ENCODE measurements around the gene RIN2.

The RIN2 gene

GRCh38 chr20:19768325-19768842 is 10.3 kb downstream of the RIN2 start:
- no peak for DNase-seq

DNA sequence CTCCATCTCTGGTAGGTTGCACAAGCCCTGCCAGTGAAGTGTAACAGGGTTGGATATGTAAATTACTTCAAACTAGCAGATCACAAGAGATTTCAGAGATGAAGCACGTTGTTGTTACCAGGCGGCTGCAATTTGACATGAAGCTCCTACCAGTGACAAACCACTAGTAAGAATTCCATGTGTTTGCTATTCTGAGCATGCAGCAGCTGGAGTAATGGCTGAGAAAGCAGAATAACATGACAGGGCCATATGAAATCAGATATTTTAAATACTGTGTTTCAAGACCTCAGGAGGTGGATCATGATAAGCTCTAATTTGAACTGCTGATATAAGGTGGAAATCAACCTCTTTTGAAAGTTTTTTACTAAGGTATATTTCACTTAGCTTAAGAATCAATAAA is 11.4 kb downstream of the RIN2 start:
- DNase-seq: no peak

DNA sequence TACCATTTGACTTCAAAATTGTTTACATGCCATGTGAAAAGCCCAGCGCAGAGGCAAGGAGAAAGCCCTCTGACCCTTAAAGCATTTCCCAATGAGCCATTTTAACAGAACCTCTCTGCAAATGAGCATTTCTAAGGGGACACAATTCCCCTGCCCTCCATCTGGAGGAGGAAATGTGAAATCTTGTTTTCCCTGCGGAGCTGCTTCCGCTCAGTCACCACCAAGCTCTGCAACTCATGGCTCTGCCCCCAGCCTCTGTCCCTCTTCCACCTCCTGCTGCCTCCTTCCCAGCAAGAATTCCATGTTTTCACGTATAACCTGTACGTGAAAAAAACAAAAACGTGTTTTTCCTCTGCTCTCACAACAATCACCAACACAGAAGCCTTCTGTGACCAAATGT is 12.3 kb downstream of the RIN2 start:
- DNase-seq: no peak

GRCh38 chr20:19771031-19771430 is 13.0 kb downstream of the RIN2 start:
- DNase-seq: no peak

GRCh38 chr20:19773471-19773870 is 15.4 kb downstream of the RIN2 start:
- DNase-seq: no peak

DNA sequence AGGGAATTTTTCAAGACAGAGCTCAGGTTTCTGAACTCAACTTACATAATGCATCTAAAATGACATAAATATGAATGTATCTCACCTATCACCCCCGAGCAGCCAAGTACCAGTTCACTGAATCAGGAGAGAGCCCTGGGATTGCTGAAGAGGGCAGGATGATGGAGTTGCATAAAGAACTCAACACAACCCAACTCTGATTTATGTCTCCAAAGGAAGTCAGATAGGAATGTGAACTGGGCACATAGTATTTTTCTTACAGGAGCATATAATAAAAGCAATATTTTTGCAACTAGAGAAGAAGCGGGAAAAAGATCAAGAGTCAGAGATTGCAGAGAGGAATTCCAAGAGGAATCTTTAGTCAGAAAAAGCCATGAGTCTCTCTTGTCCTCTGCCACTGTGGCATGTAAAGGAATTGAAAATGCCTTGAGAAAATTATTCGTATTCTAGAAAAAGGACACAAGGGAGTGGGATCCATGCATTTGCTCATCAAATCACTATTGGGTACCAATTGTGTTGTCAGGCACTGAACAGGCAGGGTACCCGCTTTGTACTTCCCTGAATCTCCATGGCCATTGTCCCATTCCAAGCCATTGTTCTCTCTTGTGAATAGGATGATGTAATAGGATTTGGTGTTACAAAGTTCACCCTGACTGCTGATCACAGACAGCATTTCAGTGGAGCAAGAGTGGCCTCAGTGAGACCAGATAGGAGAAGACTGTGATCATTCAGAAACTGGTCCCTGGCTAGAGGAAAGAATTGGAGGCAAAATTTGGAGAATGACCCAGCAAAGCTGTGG is 16.3 kb downstream of the RIN2 start:
- DNase-seq: no peak

DNA sequence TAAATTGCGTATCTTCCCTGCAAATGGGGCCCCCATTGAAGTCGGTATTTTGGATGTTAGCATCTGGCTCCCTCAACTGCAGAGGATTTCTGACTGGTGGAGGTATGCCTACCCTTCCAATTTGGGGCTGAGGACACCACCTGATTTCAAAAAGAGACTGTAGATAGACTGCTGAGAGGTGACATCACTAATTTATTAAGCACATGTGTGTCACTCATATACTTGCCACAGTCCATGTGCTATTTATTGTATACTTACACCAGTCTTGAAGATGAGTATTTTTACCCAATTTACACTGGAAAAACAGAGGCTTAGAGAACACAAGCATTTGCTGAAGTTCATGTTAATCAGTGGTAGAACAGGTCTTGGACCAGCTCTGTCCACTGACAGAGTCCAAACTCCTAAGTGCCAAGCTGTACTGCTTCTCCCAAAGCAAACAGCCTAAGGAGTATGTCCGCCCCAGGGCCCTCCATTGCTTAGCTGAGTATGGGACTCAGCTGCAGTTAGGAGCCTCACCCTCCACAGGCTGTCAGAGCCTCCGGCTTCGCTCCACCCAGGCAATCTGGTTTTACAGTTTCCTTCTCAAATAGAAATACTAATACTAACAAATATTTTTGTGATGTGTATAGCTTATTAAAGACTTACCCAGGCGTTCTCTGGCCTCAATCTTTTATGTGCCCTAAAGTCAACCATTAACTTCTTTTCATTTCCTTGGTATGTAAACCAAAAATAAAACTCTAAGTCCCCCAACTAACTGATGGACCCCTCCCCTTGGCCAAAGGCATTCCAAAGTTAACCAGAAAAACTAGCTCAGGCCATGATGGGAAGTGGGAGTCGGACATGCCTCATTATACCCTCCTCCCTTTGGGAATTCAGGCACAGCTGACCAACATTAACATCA is 17.5 kb downstream of the RIN2 start:
- DNase-seq: no peak

- no peak for DNase-seq
These were observed 19.3 kb downstream of the RIN2 start for GRCh38 chr20:19777315-19777714.

- no peak for DNase-seq
These were observed 19.9 kb downstream of the RIN2 start for GRCh38 chr20:19777981-19778380.

GRCh38 chr20:19778404-19778803 is 20.3 kb downstream of the RIN2 start:
- no peak for DNase-seq

DNA sequence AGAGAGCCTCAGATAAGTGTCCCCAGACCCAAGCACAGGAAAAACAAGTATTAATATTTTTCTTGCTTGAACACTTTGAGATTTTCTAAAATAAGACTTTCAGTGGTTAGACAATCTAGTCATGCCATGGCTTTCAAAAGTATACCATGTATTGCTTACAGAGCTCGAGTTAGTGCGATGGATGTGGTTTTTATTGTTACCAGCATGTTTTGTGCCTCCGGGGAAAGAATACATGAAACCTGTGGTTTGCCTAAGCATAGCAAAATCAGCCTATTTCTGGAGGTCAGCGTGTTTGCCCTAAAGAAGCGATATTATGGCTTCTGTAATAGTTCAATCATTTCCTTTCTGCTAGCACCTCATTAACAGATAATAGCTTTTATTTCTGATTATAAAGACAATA is 21.6 kb downstream of the RIN2 start:
- no peak for DNase-seq

- DNase-seq: no peak
These were observed 22.2 kb downstream of the RIN2 start for GRCh38 chr20:19780261-19780660.

DNA sequence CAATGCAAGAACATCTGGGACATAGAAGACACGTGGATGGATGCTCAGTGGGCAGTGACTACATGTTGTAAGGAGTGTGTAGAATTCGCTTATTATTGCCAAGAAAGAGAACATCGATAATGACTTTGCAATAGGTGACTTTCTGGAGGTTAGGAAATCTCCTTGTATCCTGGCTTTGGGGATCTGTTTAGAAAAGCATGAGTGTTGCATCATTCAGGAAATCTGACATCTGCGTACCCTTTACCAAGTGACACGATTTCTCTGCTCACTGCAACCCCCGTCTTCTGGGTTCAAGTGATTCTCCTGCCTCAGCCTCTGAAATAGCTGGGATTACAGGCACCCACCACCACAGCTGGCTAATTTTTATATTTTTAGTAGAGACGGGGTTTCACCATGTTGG is 23.2 kb downstream of the RIN2 start:
- no peak for DNase-seq

- no peak for DNase-seq
These were observed 24.6 kb downstream of the RIN2 start for GRCh38 chr20:19782669-19783068.

DNA sequence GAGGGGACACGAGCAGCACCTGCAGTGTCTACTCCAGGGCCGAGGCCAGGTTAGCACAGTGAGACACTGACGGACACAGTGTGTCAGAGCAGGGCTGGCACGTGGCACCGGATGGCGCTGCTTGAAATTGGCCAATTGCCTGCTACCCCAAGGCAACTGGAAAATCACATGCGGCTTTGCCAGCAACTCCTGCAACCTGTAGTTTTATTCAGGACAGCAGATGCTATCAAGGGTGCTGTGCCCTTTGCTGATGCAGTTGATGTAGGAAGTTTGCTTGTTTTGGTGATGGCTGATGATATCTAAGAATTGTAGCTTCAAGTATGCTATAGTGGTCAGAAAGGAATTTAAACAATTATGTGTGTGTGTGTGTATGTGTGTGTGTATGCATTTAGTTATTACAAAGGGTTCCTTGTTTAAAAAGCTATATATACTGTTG is 25.9 kb downstream of the RIN2 start:
- no peak for DNase-seq

GRCh38 chr20:19784511-19785172 is 26.6 kb downstream of the RIN2 start:
- DNase-seq: peak; percentile 66

DNA sequence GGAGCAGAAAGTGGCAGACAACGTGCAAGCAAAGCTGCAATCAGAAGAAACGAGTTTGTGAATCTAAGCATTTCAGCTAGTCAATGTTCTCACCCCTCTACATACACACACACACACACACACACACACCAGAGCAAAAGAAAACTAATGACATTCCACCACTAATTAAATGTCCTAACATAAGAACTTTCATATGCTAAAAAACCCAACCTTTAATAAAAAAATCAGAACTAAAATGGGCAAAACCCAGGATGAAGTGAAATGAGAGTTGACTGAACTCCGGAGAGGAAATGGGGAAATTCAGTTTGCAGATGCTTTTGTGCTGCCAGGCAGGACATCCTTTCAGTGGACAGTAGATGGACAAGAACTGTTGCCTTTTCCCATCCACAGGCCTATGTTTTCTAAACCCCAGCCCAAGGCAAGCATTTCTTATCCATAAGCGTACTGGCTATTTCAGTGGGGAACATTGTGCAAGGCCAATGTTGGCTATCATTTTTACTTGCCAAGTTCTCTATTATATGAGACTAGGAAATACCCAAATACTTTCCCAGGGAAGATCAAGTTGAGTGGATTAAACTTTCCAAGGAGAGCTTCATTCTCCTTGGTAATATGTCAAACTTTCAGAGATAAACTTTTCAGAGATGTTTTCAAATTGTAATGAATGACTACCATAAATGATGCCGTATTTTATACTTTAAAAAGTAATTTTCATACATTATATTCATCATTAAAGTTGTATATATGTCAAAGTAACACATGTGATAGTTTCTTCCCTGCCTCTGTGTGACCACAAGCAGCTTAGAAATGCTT is 27.3 kb downstream of the RIN2 start:
- DNase-seq: no peak

GRCh38 chr20:19785983-19786285 is 27.9 kb downstream of the RIN2 start:
- no peak for DNase-seq

GRCh38 chr20:19786311-19786710 is 28.3 kb downstream of the RIN2 start:
- no peak for DNase-seq

GRCh38 chr20:19787366-19787765 is 29.3 kb downstream of the RIN2 start:
- no peak for DNase-seq

DNA sequence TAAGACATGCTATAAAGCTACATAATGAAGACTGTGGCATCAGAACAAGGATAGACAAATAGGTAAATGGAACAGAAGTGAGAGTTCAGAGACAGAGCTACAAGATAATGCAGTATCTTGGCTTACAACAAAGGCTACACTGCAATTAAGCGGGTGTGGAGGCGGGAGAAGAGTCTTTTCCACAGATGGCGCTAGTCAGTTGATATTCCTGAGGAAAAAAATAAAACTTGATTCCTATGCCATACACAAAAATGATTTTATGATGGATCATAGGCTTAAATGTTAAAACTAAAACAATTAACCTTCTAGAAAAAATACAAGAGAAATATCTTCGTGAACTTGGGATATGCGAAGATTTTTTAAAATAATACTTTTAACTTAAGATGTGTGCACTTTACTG is 31.0 kb downstream of the RIN2 start:
- DNase-seq: no peak

- no peak for DNase-seq
These were observed 31.4 kb downstream of the RIN2 start for GRCh38 chr20:19789446-19789845.

DNA sequence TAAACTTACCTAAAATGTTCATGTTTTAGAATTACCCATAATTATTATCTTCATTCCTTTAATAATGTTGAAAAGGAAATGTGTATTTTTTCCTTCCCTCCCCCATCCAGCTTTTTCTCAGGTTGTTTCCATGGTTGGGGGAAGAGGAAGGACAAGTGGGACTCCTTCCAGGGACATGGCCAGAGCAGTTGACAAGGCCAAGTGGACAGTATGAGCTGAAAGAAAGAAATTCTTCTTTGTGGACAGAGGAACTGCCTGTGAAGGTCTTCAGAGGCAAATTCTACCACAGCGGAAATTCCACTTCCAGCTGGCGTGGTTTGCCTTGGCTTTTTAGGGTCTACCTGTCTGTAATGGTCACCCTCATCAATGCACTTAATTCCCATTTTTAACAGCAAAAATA is 33.8 kb downstream of the RIN2 start:
- no peak for DNase-seq
